Measurements from ENCODE around the gene SEC22C. TPM values are rescaled to one million over a fixed set of nuclear protein-coding genes. Genes with fewer than 3 reads are reported as not detected.

Gene SEC22C
- total RNA-seq, 2 donors from 2014 or later = 35.2 to 38.4 TPM

DNA sequence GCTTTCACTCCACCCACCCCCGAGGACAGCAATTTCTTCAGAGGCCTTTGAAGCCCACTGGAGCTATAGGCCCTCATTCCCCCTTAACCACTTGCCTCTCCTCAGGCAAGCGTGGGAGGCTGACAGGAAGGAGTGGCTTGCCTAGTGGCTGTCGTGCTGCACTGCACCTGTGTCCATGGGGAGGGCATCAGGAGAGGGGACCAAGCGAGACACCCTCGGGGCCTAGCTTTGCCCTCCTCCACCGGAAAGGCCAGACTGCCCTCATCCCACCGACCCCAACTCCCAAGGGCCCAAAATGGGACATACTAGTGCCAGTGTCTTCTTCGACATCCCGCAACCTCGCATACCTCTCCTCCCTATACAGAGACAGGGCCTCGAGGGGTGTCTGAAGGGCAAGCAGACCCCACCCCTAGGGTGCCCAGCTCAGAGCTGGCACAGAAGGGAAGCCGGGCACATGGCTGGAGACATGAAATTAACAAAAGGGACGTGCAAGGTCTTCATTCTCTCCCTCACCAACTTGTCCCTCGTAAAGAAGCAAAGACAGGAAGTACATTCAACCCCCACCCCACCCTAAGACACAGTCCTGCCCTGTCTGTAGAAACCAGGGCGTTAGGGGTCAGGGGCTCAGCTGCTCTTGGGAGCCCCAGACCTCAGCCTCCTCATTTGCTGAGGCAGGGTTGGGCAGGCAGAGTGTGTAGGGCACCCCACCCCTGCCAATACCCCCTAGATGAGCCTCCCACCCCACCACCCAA lies 55.0 kb downstream of the SEC22C start:
- Mint-ChIP-seq H3K4me1 (no peaks in the 10 kb centered on the region), H3K36me3 (ENCODE audit: low read depth) (peaks cover 2% of the 10 kb centered on the region), H3K9me3 (no peaks in the 10 kb centered on the region), H3K27ac (no peak overlapping the region), H3K4me3 (no peak overlapping the region), H3K27me3 (ENCODE audit: insufficient read depth) (no peaks in the 10 kb centered on the region)
- 91 to 100% methylated on average over 1 to 15 of the region's 15 CpGs for WGBS, 2 experiments (ENCODE audit: insufficient coverage in 1 of 2, insufficient read length in 1 of 2)
- Histone ChIP-seq H3K27me3 (ENCODE audit: control insufficient read depth, insufficient read depth, low read length, poor library complexity, severe bottlenecking) (no peaks in the 10 kb centered on the region), H3K9ac (ENCODE audit: extremely low read depth, low read length, poor library complexity, severe bottlenecking) (no peak overlapping the region), H3K4me1 (ENCODE audit: control insufficient read depth, insufficient read depth, low read length) (no peaks in the 10 kb centered on the region), H3K9me3 (ENCODE audit: control insufficient read depth, low read length) (no peaks in the 10 kb centered on the region), H3K4me3 (ENCODE audit: low read length) (no peak overlapping the region), H3K27ac (ENCODE audit: low read depth, low read length) (no peak overlapping the region), H3K36me3 (ENCODE audit: control insufficient read depth, insufficient read depth, low read length) (no peaks in the 10 kb centered on the region)
- TF ChIP-seq, protein P1, sequence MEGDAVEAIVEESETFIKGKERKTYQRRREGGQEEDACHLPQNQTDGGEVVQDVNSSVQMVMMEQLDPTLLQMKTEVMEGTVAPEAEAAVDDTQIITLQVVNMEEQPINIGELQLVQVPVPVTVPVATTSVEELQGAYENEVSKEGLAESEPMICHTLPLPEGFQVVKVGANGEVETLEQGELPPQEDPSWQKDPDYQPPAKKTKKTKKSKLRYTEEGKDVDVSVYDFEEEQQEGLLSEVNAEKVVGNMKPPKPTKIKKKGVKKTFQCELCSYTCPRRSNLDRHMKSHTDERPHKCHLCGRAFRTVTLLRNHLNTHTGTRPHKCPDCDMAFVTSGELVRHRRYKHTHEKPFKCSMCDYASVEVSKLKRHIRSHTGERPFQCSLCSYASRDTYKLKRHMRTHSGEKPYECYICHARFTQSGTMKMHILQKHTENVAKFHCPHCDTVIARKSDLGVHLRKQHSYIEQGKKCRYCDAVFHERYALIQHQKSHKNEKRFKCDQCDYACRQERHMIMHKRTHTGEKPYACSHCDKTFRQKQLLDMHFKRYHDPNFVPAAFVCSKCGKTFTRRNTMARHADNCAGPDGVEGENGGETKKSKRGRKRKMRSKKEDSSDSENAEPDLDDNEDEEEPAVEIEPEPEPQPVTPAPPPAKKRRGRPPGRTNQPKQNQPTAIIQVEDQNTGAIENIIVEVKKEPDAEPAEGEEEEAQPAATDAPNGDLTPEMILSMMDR (conservative IDR thresholded peaks at IDR 0.05) = peak; percentile 57
- DNase-seq = peak; percentile 63

DNA sequence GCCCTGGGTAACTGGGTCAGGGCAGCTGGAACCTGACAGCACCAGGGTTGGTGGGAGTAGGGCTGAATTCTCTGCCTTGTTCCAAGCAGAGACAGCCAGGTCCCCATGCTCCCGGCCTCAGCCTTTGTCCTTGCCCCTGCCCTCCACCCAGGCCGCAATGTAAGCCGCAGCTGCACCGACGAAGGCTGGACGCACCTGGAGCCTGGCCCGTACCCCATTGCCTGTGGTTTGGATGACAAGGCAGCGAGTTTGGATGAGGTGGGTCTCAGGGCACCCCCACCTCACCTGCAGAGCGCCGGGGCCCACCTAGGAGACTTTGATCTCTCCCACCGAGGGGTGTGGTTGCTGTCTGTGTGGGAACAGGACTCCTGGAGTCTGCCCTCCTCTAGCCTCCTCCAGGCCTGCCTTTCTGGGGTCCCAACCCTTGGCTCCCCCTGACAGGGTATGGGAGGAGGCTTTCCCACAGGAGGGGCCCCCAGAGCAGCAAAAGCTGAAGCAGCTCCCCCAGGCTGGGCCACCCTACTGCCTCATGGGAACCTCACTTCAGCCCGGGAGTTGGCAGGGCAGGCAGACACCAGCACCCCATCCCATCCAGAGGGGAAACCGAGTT lies 55.9 kb downstream of the SEC22C start:
- Mint-ChIP-seq H3K4me3 (no peak overlapping the region), H3K36me3 (ENCODE audit: low read depth) (peaks cover 2% of the 10 kb centered on the region), H3K27me3 (ENCODE audit: insufficient read depth) (no peaks in the 10 kb centered on the region), H3K27ac (no peak overlapping the region), H3K4me1 (no peaks in the 10 kb centered on the region), H3K9me3 (no peaks in the 10 kb centered on the region)
- 90 to 91% methylated on average over 9 to 13 of the region's 13 CpGs for WGBS, 2 experiments (ENCODE audit: insufficient coverage in 1 of 2, insufficient read length in 1 of 2)
- Histone ChIP-seq H3K4me3 (ENCODE audit: low read length) (no peak overlapping the region), H3K27ac (ENCODE audit: low read depth, low read length) (peak overlapping the region; percentile 32), H3K9ac (ENCODE audit: extremely low read depth, low read length, poor library complexity, severe bottlenecking) (no peak overlapping the region), H3K27me3 (ENCODE audit: control insufficient read depth, insufficient read depth, low read length, poor library complexity, severe bottlenecking) (no peaks in the 10 kb centered on the region), H3K9me3 (ENCODE audit: control insufficient read depth, low read length) (no peaks in the 10 kb centered on the region), H3K4me1 (ENCODE audit: control insufficient read depth, insufficient read depth, low read length) (no peaks in the 10 kb centered on the region), H3K36me3 (ENCODE audit: control insufficient read depth, insufficient read depth, low read length) (no peaks in the 10 kb centered on the region)
- TF ChIP-seq, protein P1 (conservative IDR thresholded peaks at IDR 0.05) = no peak
- DNase-seq = no peak

DNA sequence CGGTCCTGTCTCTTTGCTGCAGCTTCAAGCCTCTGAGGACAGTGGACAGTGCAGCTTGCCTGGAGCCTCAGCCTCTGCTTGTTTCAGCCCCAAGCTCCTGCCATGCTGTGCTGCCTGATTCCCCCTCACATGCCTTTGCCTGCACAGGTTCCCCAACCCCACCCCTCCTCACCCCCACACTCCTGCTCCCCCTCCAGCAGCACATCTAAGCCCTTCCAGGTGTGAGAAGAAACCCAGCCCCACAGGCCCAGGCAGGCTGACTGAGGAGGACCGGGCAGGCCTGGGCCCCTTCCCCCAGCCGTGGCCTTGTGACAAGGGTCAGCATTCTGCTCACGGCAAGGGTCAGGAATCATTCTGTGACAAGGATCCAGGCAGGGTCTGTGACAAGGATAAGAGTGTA lies 56.6 kb downstream of the SEC22C start:
- TF ChIP-seq, protein P1 (conservative IDR thresholded peaks at IDR 0.05) = no peak
- H3K36me3 Mint-ChIP-seq (ENCODE audit: low read depth) = peaks cover 2% of the 10 kb centered on the region
- H3K4me1 Mint-ChIP-seq = no peaks in the 10 kb centered on the region
- Histone ChIP-seq H3K4me1 (ENCODE audit: control insufficient read depth, insufficient read depth, low read length) (no peaks in the 10 kb centered on the region), H3K4me3 (ENCODE audit: low read length) (no peak overlapping the region), H3K27me3 (ENCODE audit: control insufficient read depth, insufficient read depth, low read length, poor library complexity, severe bottlenecking) (no peaks in the 10 kb centered on the region), H3K27ac (ENCODE audit: low read depth, low read length) (no peak overlapping the region), H3K9ac (ENCODE audit: extremely low read depth, low read length, poor library complexity, severe bottlenecking) (no peak overlapping the region), H3K9me3 (ENCODE audit: control insufficient read depth, low read length) (no peaks in the 10 kb centered on the region), H3K36me3 (ENCODE audit: control insufficient read depth, insufficient read depth, low read length) (no peaks in the 10 kb centered on the region)
- H3K4me3 Mint-ChIP-seq = no peak overlapping the region
- H3K27me3 Mint-ChIP-seq (ENCODE audit: insufficient read depth) = no peaks in the 10 kb centered on the region
- 95% methylated on average over 4 of the region's 4 CpGs; no CpG with 5 or more reads in 1 of the 2 experiments for WGBS, 2 experiments (ENCODE audit: insufficient coverage in 1 of 2, insufficient read length in 1 of 2)
- H3K27ac Mint-ChIP-seq = no peak overlapping the region
- H3K9me3 Mint-ChIP-seq = no peaks in the 10 kb centered on the region
- no peak for DNase-seq

All from endodermal cell (in vitro differentiated cells).